ENCODE data around the gene CD93.

GRCh38 chr20:23114448-23115082 lies 28.4 kb upstream of the CD93 start:
- TF ChIP-seq CTCF (conservative IDR thresholded peaks at IDR 0.05 in 1 of 2, IDR thresholded peaks at IDR 0.05 in 1 of 2; ENCODE audit: low read depth in 1 of 2, low read length in 2 of 2), result no peak
- TF ChIP-seq EZH2 (IDR thresholded peaks at IDR 0.05; ENCODE audit: low read length, missing control alignments), result no peak
